Choroid plexus epithelial cell (primary cell): ENCODE data around the gene SMIM8.

Experiments used
- DNase-seq: peaks from one replicate; pipeline ENCODE4 v3.0.0-alpha.2; 2010; ENCODE audit warnings: low read depth
- H3K4me3 ChIP-seq: 2 replicates; pipeline ENCODE4 v1.5.1; 2011; ENCODE audit warnings: low read depth, mild to moderate bottlenecking, control low read depth, low read length, moderate library complexity
- TF ChIP-seq, protein P1 (sequence below): conservative IDR thresholded peaks from 2 replicates; pipeline ENCODE4 v1.5.1; 2011; ENCODE audit warnings: low read depth, mild to moderate bottlenecking, control low read depth, inconsistent platforms, low read length, moderate library complexity

The SMIM8 gene

DNA sequence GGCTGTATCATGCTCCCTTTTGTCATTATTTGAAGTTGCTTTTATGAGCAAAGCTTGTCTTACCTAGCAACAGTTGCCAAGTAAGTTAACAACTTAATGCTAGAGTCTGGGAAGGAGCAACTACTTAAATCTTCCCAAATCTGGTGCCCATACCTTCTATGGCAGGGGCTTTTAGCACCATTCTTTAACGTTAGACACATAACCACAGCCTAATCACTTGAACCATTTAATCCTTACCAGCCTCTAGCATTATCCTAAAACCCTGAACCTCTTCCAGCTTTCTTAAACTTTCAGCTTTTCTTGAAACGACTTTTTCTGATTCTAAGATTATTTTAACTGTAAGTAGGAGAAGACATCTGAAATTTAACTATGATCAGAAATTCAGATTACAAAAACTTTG lies 22.3 kb downstream of the SMIM8 start, which contains the start of gene C6orf163:
Gene C6orf163 (plus strand): TSS at position 83 of the 400 bp plus-strand sequence. CDS start 287 bp downstream, at position 370.
- TF ChIP-seq, protein P1, sequence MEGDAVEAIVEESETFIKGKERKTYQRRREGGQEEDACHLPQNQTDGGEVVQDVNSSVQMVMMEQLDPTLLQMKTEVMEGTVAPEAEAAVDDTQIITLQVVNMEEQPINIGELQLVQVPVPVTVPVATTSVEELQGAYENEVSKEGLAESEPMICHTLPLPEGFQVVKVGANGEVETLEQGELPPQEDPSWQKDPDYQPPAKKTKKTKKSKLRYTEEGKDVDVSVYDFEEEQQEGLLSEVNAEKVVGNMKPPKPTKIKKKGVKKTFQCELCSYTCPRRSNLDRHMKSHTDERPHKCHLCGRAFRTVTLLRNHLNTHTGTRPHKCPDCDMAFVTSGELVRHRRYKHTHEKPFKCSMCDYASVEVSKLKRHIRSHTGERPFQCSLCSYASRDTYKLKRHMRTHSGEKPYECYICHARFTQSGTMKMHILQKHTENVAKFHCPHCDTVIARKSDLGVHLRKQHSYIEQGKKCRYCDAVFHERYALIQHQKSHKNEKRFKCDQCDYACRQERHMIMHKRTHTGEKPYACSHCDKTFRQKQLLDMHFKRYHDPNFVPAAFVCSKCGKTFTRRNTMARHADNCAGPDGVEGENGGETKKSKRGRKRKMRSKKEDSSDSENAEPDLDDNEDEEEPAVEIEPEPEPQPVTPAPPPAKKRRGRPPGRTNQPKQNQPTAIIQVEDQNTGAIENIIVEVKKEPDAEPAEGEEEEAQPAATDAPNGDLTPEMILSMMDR: no peak
- no peak for DNase-seq
- H3K4me3 ChIP-seq: no peak within 1 kb of the TSS

- no peak for DNase-seq
- H3K4me3 ChIP-seq: no peak overlapping the region
- TF ChIP-seq, protein P1: no peak
Observed at GRCh38 chr6:87346700-87347099, 24.3 kb downstream of the SMIM8 start.

- TF ChIP-seq, protein P1: no peak
- no peak for DNase-seq
- H3K4me3 ChIP-seq: no peak overlapping the region
Observed at GRCh38 chr6:87349896-87350295, 27.5 kb downstream of the SMIM8 start.

- no peak for DNase-seq
- TF ChIP-seq, protein P1: no peak
- H3K4me3 ChIP-seq: no peak overlapping the region
Observed at GRCh38 chr6:87350516-87350915, 28.1 kb downstream of the SMIM8 start.

- H3K4me3 ChIP-seq: no peak overlapping the region
- DNase-seq: no peak
Observed at GRCh38 chr6:87351583-87351982, 29.2 kb downstream of the SMIM8 start.

DNA sequence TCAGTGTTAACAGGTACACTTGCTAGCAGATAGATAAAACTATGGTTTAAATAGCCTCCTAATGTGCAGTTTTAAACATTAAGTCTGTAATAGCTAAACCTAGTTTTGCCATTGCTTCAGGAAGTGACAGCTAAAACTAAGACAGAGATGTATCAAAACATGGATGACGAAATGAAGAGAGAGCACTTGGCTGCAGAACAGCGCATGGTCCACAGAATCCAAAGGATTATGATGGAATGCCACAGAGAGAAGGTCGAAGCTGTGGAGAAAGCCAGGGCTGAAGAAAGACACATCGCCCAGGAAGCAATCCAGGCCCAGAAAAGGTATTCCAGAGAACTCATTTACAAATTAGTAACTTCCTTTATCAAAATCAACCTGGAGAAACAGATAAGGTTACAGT lies 33.8 kb downstream of the SMIM8 start:
- no peak overlapping the region for H3K4me3 ChIP-seq
- TF ChIP-seq, protein P1: no peak
- no peak for DNase-seq

More at GRCh38 chr6:87351583-87351982, 29.2 kb downstream of the SMIM8 start:
- TF ChIP-seq, protein P1: no peak

DNA sequence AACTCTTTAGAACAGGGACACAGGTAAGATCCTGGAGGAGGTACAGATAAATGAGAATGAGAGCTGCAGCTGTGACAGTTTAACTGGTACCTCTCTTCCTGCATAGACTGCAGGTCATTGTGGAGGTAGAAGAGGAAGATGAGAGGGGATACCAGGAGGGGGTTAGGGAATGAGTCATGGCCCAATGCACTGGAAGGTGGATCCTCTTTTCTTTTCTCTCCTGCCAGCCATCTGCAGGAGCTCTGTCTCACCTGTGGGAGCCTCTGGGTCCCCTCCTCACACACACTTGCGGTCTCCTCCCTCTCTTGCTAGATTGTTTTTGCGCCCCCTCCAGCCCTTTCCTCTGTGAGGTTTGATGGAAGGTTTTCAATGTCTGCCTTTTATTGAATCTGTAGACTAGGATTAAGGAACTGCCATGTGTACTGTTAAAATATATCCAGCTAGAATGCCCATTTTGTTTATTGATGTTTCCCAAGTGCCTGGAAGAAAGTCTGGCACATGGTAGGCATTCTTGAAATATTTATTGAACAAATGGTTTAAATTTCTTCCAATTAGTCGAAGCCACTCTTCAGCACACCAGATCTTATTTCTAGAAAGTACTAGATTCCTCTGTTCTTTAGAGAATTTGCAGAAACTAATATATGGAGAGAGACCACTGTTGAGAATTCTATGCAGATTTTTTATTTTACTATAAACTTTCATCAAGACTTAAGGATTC lies 35.2 kb downstream of the SMIM8 start:
- TF ChIP-seq, protein P1: no peak
- no peak overlapping the region for H3K4me3 ChIP-seq
- DNase-seq: no peak
